ENCODE results near the gene LNP1.

- TF ChIP-seq CTCF (IDR thresholded peaks at IDR 0.05) (no peak), POLR2AphosphoS5 (IDR thresholded peaks at IDR 0.05) (no peak), EP300 (IDR thresholded peaks at IDR 0.05; ENCODE audit: low read depth) (no peak)
These were observed 10.0 kb downstream of the LNP1 start for GRCh38 chr3:100411091-100411982.
